T1000 (cell line): ENCODE measurements around the gene GRID2.
"Not testable (repeated sequence)": the region's sequence is repeated elsewhere in the genome, so short reads cannot be mapped to it uniquely, and the experiment has no call there.

ENCODE experiments used
- DNase-seq: peaks from one replicate; lab custom pipeline; 2025; ENCODE audit warnings: mixed read lengths; lab: John Stamatoyannopoulos, UW

GRID2 gene

DNA sequence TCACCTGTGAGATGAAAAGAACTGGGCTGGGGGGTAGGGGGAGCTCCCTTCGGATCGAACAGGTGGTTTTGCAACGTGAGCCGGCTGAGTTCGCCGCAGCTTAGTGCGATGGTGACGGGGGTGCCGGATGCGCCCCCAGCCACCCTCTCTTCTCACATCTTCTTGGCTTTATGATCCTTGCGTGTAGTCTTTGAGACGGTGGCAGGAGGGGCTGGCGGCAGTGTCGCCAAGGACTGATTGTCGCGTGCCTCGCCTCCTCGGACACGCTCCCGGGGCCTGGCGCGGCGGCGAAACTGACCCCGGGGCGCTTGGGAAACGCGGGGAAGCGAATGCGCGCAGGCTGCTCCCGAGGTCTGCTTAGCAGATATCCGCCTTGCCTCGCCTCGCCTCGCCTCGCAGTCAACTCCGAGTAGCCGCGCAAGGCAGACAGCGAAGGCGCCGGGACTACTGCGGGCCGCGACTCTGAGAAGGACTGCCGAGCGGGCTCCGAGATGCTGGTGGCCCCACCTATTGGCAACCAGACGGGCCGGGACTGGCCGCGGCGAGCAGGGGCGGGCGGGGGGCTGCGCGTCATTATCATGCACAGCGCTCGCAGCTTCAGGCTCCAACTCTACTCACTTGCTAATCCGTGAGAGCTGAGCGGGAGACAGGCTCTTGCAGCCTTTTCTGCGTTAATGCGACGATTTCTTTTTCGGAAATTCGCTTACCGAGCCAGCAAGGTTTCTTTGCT, 1.5 kb downstream of the GRID2 start:
- DNase-seq, result peak; percentile 80

DNA sequence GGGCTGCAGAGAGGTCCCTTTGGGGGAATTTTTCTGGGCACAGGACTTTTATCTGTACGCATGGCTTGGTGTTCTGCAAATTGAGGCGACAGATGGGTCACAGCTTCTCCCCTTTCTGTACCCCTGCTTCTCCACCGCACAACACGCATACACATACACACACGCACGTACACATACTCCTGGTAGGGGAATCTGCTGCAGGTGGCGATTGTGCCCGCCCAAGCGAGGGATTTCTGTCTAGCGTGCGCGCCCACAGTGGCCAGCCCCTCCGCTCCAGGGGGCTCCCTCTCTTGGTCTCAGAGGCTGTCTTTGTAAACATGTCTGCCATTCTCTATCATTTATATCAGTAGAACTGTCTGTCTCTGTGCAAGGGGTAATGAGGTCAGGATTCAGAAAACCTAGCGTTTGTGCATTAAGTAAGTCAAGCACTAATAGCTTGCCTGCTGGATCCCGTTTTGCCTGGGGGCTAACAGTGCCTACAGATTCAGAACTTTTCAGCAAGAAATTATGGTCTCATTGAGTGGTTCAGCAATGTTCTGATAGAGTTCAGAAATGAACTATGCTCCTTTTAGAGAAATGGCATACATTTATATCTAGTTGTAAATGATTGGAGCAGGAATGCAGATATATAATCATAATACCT, 2.2 kb downstream of the GRID2 start:
- no peak for DNase-seq

DNA sequence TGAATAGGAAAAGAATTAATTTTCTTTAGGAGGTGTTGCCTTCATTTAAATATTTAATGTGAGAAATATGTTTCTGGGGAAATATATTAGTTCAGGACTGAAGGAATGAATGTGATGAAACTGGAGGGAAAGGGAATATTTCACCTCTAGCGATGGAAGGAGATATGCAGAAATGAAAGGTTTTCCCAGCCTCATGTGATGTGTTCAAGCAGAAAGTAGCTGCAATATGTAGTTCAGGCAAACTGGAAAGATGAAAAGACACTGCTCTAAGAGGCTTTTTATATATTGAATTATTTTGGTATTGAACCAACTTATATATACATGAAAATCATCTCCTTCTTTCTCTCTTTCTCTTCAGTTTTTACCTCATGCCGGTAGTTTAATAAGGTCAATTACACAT, 3.4 kb downstream of the GRID2 start:
- DNase-seq, result no peak

DNA sequence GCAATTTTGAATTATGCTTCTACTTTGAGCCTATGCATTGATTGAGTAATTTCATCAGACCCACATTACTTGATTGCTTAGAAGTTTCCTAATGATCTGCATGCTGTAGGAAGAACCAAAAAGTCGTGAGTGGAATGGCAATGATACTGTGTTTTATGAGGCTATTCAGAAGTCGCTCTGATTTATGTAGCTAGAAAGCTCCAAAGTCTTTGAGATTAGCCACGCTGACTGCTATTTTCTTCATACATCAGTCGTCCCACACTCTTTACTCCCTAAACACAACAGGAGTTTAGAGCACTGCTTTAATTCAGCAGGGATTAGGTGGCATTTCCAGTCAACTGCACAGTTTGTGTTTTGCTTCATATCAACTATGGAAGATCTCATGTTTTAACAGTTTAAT, 4.1 kb downstream of the GRID2 start:
- no peak for DNase-seq

DNA sequence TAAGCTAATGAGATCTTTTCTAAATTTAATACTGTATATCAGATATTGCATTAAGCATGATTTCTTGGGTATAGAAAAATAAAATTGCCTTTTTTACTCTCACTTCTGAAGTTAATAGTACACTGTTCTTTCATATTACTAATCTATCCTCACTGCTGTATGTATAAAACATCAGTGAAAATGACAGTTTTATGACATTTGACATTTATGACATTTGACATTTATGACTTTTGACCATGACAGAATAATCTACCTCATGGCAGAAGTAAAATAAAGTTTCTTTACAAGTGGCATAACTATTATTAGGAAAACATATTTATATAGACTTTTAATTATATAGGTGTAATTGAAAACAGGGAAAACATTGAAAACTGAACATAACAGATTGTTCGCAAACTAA, 13.3 kb downstream of the GRID2 start:
- DNase-seq, result no peak

DNA sequence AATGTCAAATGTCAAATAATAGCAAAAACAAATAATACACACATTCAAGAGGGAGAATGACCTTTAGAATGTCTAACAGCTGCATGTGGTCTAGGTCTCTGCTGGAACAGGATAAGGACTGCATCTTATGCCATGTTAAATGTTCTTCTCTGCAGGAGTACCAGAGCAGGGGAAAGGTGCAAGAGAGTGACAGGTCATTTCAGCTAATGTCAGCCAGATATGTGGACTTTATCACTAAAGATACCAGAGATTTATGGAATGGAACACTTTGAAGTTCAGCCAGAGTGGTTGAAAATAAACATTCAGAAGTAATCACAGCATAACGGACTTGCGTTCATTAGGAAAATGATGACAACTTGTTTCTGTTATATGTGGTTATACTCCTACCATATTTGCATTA, 24.3 kb downstream of the GRID2 start:
- DNase-seq, result no peak

DNA sequence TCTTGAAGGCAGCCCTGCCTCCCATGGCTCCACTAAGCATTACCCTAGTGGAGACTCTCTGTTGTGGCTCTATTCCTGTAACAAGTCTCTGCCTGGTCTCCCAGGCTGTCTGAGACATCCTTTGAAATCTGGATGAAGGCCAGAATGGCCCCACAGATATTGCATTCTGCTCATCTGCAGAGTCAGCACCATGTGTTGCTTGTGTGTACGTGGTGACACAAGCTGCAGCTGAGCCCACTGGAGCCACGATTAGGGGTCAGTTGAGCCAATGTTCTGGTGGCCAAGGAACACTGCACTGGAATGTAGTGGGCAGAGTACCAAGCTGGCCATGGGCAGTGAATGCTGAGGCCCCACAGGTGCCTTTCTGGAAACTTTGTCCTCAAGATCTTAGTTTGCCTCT, 29.2 kb downstream of the GRID2 start:
- no peak for DNase-seq

DNA sequence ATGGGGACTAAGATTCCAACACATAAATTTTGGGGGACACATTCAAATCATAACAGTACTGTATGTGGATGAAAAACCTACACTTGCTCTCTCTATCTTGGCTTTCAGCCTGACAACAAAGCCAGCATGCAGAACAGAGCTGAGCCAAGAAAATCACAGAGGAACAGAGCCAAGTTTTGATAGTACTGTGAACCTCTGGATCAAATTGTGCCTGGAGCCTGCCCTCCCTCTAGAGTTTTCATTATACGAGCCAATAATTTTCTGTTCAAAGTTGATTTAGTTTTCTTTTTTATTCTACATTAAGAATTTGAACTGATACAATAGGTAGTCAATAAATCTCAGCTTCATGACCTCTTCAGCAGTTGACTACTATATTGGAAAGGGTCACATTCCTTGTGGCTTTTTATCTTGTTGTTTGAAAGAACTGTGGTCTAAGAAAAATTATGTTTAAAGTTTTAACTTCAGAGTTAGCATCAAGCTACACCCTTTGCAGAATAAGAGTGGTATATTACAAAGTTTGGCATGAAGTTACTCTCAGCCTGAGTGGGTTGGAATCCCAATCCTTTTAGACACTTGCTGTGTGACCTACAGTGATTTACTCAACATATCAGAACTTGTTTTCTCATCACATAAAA, 31.1 kb downstream of the GRID2 start:
- no peak for DNase-seq

DNA sequence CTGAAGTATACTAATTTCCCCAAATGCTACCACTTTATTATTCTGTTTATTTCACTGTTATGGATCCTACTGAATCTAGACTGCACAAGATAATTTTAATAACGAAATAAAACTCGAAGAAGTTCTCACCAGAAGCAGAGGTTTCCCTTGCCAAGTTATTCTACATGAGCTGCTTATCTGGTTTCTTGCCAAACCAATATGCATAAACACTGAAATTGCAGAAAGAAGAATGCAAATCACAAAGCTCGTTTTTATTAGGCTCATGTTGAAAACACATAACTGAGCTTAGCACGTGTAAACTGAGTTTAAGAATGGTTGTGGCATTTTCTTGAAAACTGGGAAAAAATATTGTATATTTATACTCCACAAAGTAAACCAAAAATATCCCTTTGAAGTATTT, 35.9 kb downstream of the GRID2 start:
- DNase-seq, result no peak

DNA sequence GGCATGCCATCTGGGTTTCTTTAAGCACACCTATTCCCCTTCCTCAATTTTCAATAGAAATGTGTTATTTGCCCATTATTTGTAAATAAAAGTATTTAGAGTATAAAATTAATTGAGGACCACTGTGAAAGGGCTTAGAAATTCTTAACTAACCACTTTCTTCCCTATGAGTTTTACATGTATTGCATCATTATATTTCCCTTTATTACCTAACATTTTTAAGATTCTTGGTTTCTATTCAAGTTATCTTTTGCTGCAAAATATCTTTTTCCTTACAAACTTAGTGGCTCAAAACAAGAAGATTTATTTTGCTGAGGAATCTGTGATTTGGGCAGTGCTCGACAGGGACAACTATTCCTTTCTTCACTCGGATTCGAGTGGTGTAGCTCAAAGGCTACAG, 40.5 kb downstream of the GRID2 start:
- no peak for DNase-seq

DNA sequence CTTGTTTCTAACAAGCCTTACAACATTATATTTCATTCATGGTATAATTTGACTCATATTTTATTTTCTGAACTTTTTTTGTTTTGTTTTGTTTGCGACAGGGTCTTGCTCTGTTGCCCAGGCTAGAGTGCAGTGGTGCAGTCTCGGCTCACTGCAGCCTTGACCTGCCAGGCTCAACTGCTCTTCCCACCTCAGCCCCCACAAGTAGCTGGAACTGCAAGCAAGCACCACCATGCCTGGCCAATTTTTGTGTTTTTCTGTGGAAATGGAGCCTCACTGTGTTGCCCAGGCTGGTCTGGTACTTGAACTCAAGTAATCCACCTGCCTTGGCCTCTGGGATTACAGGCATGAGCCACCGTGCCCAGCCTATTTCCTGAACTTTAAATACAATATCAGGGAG, 42.5 kb downstream of the GRID2 start:
- DNase-seq, result no peak

DNA sequence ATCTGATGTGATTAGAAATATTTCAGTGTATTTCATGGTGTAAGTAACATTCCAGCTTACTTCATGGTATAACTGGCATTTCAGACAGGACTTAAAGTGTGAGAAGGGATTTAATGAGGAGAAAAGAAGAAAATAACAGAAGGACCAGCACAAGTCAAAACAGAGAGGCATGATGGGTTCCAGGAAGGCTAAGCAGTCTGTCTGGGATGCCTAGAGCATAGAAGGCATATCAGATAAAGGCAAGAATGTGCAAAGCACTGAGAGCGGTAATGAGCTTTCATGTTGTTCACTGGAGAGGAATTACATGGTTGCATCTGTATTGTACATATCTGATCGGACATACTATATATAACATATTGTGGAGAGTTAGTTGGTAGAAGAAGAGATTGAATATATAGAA, 54.2 kb downstream of the GRID2 start:
- no peak for DNase-seq

DNA sequence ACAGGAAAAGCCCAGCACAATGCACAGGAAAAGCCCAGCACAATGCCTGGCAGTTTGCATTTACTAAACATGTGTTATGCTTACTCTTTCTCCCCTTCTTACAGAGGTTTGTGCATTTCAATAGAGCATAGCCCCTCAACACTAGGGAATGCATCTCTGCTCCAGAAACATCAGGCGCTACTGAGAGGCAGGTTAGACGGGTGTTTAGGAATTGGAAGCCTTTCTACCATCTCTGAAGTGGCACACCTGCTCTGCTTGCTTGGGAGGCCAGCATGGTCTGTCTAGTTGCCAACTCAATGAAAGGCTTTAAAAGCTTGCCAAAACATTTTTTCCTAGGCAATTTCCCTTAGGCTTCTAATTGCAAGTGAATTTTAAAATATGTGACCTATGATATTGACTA, 55.7 kb downstream of the GRID2 start:
- no peak for DNase-seq

DNA sequence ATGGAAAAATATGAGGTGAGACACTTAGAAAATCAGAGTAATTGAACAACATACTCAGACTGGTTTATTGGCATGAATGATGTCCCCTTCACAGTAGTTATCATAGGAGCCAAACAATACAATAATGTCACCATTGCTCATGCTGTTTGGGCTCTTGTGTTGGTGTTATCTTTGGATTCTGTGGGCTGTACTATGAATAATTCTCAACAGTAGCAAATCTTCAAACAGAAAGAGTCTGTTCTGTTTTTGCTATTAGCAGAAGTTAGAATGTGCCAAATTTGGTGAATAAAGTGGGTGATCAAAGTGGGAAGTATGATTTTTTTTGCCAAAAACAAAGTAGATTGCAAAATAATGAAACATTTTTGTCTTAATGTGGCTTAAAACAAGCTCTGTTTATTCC, 58.3 kb downstream of the GRID2 start:
- no peak for DNase-seq

DNA sequence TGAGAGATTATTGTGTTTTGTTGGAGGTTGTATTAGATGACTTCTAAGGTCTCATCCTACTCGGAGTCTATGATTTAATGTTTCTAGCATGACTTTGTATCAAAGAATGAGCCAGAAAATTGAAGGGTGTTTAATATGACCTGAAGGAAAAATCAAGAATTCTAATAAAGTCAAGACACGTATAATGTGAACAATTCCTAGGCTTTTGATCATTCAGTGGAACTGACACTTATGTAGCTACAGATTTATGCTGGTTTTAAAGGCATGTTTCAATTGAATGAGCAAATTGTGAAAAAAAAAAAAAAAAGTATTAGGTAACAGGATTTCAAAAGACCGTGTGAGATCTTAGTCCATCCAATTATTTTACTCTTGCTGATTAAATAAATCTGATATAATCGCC, 64.9 kb downstream of the GRID2 start:
- no peak for DNase-seq

DNA sequence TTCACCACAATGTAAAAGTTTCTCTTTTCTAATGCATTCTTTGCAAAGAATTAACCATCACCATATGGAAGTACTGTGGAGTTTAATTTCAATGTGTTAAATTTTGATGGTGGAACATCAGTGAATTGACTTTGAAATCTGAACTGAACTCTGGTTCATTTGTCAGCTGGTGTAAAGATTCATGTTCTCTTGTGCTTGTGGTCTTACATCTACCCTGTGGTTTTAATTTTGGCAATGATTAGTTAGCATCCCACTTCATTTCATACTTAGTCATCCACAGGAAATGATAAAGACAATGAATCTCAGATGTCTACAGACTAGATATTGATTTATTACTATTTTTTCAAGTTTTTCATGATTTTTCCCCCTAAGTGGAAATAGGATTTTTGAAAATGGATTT, 77.8 kb downstream of the GRID2 start:
- DNase-seq, result no peak

DNA sequence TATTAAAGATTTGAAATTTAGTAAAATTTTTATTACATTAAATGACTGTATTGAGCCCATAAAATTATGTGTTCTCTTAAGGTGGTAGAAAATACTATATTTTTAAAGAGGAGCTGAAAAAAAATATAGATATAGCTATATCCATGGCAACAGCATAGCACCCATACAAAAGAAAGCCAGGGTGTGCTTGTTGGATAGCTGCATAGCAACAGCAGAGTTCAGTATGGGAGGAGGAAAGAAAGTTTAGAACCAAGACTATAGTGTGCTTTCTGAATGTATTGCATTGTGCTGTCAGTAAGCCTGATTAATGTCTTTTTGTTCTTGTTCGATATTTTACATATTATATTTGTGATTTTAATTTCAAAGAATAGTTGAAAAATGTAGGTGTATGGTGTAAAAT, 78.4 kb downstream of the GRID2 start:
- DNase-seq, result no peak

DNA sequence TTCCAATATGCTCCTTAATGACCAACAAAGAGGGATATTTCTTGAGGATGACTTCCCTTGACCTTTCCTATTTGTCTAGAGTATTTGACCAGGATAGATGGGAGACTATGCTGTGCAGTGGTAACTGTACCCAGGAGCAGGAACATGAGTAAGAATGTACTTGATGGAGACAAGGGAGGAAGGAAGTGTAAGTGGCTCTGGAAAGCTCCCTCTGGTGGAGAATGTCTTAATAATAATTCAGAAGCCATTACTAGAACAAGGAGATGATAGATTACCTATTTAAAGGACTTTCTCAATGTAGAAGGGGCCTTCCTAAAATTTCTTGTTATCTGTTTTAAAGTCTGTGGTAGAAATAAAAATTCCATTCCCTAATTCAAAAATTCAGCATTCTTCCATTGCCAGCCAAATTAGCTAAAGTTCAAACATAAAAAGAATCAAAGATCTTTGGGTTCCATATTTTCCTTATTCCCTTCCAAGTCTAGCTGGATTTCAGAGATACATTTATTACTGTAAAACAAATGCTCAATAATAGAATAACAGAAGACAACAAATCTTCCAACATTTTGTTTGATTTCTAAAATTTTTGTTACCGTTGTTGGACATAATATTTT, 83.8 kb downstream of the GRID2 start:
- no peak for DNase-seq

DNA sequence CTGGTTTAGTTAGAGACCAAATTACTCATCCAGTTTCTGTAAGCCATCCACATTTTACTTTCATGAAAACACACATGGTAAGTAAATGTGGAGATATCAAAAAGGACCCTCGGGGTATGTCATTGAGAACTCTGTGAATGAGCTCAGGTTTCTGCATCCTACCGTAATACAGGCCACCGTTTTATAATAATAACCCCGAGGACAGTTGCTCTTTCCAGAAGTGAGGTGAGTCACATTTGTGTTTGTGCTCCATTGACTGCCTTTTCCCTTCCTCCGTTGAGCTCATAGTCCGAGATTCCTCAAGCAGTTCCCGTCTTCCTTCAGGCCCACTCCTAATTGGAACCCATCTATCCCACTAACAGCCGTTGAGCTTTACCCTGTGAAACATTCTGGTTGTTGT, 95.3 kb downstream of the GRID2 start:
- DNase-seq, result no peak

DNA sequence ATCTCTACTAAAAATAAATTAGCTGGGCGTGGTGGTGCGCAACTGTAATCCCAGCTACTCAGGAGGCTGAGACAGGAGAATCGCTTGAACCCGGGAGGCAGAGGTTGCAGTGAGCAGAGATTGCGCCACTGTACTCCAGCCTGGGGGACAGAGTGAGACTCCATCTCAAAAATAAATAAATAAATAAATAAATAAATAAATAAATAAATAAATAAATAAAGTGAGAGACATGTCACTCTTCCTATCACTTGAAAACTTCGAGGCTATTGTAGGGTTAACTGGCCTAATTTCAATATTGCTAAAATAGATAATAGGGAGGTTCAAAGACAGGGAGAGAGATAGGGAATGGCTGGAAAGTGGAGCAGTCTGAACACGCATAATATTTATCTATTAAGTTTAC, 99.8 kb downstream of the GRID2 start:
- DNase-seq, result not testable (repeated sequence)

DNA sequence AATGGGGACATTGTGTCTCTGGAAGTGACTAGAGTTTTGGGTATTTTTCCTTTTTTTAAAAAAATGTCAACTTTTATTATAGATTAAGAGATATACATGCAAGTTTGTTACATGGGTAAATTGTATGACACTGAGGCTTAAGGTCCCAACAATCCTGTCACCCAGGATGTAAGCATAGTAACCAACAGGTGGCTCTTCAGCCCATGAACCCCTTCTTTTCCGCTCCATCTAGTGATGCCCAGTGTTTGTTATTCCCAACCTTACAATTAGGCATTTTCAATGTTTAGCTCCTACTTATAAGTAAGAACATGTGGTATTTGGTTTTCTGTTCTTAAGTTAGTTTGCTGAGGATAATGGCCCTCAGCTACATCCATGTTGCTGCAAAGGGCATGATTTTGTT, 102.7 kb downstream of the GRID2 start:
- no peak for DNase-seq

DNA sequence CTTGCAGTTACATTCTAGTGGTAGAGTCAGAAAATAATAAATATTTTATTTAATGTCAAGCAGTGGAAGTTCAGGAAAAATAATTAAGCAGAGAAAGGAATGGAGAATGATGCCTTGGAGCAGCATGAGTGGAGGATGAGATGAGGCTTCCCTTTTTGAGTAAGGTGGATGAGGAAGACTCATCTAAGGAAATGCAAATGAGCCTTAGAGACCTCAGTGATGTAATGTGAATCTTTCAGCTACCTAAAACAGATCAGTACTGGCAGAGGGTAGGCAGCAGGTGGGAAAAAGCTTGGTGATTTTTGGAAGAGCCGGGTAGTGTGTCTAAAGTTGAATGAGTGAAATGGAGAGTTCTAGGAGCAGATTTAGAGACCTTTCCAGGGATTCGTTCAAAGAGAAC, 118.2 kb downstream of the GRID2 start:
- DNase-seq, result no peak

DNA sequence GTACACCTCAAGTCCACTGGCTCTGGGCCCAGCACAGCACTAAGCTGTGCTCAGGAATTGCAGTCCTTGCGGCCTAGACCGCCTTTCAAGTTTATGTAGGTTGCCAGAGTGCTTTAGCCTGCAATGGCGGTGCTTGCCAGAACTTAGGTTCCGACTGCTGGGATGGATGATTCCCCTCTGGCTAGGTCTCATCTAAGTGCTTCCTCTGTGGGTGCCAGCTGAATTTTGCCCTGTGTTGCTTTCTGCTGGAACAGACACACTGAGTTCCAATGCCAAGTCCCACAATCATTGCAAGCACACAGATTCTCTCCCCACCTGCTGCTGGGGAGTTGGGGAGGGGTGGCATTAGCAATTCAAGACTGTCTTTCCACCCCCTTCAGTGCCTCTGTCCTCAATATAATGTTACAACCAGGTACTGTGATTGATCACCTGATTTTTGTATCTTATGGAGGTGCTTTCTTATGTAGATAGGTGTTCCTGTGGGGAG, 129.5 kb downstream of the GRID2 start:
- DNase-seq, result no peak
